GM23248 (cell line): Measurements from ENCODE around the gene ZBTB9.

Source experiments
- EZH2 ChIP-seq: fragments of 200-600 bp; sonication (generic); IDR thresholded peaks from 2 replicates; pipeline ENCODE4 v1.6.1; 2018; ENCODE audit warnings: antibody characterized with exemption, mild to moderate bottlenecking; ENCODE audit not compliant: insufficient read depth, poor library complexity, severe bottlenecking
- EZH2phosphoT487 ChIP-seq: fragments of 200-600 bp; sonication (generic); IDR thresholded peaks from 2 replicates; pipeline ENCODE4 v1.6.1; 2018; ENCODE audit warnings: antibody characterized with exemption, moderate library complexity, mild to moderate bottlenecking, low read depth; ENCODE audit not compliant: insufficient read depth

DNA sequence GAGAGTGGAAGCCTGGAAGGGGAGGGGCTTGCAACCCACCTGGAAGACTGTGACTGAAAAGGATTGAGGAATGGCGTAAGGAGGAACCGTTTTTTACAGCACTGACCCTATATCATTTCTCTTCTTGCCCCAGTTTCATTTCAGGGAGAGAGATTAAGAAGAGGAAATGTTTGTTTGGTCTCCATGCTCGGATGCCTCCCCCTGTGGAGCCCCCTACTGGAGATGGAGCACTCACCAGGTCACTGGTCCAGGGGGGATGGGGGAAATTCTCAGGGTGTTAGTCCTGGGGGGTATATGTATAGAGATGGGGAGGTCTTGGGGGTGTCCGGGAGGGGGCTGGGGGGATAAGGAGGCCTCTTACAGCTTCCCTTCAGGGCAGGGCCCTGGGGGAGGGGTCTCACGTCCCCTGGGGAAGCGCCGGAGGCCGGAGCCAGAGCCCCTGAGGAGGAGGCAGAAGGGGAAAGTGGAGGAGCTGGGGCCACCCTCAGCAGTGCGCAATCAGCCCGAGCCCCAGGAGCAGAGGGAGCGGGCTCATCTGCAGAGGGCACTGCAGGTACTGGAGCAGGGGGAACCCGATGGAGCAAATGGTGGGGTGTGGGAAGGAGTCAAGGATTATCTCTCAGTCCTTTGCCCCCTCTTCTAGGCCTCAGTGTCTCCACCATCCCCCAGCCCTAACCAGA is 39.6 kb upstream of the ZBTB9 start:
- TF ChIP-seq EZH2, result no peak
- TF ChIP-seq EZH2phosphoT487, result no peak
